ENCODE results near the gene SLC11A2.

GRCh38 chr12:50955697-50956096, 70.5 kb downstream of the SLC11A2 start:
- no peak for TF ChIP-seq CTCF (IDR thresholded peaks at IDR 0.05)
- TF ChIP-seq POLR2AphosphoS5 (IDR thresholded peaks at IDR 0.05), result no peak

All from breast epithelium (tissue), 3 donors.